ENCODE measurements around the gene ESM1.
"Not testable (repeated sequence)": the region's sequence is repeated elsewhere in the genome, so short reads cannot be mapped to it uniquely, and the experiment has no call there.

ESM1 gene, protein sequence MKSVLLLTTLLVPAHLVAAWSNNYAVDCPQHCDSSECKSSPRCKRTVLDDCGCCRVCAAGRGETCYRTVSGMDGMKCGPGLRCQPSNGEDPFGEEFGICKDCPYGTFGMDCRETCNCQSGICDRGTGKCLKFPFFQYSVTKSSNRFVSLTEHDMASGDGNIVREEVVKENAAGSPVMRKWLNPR

DNA sequence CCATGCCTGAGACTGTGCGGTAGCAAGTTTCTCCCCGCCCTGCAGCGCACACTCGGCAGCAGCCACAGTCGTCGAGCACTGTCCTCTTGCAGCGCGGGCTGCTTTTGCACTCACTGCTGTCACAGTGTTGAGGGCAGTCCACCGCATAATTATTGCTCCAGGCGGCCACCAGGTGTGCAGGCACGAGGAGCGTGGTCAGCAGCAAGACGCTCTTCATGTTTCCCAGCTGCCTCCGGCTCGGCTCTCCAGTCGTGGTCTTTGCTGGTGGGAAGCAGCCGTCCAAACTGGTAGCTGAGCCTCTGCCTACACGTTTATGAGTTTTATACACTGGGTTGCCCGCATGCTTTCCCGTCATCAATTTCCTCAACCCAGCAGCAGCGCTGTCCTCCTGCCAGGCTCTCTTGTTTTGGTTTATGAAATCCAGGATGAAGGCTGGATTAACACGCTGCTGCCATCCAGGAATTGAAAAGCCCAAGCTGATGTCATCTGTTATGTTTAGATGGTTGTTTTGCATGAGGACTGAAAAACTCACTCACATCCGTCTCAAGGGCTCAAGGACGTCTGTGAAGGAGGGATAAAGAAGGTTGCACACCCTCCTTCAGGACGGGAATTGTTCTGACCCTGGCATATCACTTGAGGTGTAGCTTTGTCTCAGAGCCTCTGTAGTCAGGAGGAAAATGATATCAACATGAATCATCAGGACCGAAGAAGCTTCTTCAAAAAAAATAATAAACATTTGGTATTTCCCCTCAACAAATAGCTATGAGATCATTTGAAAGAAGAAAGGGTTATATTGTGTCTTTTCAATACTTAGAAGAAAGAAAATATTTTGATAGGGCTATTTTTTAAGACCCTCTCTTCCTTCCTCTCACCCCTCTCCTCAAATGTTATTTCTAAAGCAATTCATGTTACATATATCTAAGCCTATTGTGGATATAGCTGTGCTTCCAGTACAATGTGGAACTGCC is at the start of gene ESM1:
TSS of gene ESM1 (minus strand) at position 293 of the 968 bp plus-strand sequence. CDS start at position 217, 76 bp downstream.
- DNase-seq: no peak

DNA sequence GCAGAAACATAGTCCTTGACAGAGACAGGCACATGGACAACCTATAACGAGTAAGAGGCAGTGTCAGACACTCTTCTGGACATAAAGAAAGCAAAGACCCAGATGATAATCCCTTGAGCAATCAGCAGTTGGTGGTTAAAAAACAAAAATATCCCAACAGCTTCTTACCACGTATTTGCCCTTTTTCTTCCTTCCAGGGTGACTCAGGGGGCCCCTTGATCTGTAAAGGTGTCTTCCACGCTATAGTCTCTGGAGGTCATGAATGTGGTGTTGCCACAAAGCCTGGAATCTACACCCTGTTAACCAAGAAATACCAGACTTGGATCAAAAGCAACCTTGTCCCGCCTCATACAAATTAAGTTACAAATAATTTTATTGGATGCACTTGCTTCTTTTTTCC is 48.2 kb upstream of the ESM1 start:
- no peak for DNase-seq

DNA sequence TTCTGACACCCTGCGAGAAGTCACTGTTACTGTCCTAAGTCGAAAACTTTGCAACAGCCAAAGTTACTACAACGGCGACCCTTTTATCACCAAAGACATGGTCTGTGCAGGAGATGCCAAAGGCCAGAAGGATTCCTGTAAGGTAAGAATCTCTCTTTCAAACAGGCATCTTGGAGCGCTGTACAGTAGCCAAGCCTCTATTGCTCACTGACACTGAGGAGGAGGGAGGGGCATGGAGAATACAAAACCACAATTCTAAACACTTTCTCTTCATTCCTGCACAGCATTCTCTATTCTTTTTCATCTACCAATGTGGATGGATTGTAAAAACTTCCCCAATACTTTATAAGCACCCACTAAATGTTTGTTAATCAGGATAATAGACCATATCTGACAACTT is 46.1 kb upstream of the ESM1 start:
- no peak for DNase-seq

DNA sequence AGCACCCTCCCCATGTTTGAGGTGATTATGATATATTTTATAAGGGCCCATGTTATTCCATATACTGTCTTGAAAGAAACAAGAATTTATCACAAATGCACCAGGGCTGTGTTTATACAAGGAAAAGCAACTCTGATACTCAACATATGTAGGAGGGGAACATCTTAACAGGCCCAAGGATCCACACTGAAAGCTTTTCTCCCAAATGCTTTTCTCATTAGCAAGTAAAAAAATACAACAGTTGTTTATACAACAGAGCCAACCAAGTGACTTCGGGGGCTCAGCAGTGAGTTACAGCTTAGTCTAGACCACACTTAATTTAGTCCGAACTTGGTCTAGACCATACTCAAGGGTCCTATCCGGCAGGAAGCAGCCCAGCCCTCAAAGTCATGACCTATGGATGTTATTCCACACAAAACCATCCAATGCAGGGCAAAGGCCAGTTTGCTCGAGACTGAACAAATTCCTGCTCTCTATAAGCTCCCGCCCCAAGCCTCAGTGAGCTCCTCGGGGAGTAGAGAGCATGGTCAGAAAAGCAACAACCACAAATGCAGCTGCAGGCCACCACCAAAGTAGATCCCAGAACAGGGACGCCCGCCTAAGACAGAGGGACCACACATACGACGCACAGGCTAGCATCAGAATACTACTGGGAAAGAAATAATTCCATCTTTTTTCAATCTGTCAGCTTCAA is 45.4 kb upstream of the ESM1 start:
- no peak for DNase-seq

DNA sequence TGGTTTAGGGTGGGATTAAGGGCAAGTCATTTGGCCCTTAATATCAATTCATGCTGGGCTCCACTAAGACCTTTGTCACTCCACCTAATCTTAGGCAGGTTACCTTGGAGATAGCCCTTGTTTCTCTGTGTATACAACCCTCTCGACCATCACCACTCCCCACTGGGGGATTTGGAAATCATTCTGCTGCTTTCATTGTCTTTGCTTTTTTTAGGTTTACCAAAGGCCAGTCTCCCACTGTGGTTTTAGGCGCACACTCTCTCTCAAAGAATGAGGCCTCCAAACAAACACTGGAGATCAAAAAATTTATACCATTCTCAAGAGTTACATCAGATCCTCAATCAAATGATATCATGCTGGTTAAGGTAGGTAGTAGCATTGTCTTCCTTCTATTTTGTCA is 44.8 kb upstream of the ESM1 start:
- no peak for DNase-seq

DNA sequence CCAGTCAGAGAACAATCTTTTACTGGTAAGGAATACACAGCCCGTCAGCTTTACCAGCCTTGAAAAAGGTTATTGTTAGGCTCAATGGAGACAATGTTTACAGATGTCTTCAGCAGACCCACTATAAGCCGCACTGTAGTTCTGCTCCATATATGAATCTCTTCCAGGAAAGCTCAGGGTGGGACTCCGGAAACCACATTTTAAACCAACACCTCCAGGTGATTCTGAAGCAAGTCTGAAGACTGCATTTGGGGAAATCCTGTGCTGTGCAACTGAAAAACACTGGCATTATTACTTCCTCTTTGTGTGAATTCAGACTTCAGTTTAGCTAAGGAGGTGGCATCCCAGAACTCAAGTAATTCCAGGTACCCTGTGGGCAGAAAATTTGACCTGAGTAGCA is 42.2 kb upstream of the ESM1 start:
- DNase-seq: no peak

DNA sequence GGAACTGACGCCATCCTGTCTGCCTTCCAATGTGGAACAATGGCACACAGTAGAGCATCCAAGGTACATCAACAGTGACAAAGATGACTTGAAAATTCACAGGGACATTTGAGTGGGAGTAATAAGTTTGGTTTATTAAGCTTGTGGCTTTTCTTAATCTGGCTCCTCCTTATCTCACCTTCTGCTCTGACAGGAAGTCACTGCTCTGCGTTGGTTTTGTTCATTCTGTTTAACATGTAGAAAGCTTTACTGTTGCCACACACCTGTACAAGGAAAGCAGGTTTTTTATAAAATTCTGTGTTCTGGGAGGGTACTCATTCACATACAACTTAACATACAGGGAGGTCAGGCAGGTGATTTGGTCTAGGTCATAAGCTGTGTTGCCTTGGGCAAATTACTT is 37.1 kb upstream of the ESM1 start:
- no peak for DNase-seq

DNA sequence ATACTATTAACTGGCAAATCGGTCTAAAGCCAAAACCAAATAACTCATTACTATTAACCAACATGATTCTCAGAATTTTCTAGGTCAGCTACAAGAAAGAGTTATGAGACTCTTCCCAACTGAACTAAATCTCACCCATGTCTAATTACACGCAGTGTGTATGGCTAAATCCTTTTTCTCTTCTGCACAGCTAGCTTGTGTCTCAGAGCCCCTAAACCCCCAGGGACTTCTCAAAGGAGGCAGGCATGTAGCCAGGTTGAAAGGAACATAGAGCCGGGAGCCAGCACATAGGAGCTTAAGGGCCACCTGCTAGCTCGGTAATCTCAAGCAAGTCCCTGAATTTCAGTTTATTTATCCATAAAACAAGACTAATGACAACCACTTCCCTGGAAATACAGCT is 36.4 kb upstream of the ESM1 start:
- DNase-seq: no peak

DNA sequence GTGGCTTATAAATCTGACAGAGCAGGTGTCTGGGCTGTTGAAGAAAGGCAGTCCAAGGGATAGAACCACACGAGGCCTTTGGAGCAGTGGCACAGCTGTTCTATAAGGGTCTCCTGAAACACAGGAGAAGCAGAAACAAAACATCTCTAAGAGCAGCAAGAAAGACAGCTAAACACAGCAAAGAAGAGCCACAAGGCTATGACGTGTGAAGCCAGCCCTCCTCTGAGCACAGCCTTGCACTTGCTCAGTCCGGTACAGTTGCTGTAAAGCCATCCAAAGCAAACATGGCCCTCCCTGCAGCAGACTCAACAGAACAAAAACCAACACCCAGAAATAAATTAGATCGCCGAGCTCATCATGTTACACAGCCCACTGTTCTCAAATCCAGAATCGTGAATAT is 36.0 kb upstream of the ESM1 start:
- no peak for DNase-seq

DNA sequence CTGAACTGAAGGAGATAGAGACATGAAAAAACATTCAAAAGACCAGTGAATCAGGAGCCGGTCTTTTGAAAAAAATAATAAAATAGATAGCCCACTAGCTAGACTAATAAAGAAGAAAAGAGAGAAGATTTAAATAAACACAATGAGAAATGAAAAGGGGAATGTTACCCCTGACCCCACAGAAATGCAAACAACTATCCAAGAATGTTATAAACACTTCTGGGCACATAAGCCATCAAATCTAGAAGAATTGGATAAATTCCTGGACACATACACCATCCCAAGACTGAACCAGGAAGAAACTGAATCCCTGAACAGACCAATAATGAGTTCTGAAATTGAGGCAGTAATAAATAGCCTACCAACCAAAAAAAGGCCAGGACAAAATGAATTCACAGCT is 24.8 kb upstream of the ESM1 start:
- not testable (repeated sequence) for DNase-seq

DNA sequence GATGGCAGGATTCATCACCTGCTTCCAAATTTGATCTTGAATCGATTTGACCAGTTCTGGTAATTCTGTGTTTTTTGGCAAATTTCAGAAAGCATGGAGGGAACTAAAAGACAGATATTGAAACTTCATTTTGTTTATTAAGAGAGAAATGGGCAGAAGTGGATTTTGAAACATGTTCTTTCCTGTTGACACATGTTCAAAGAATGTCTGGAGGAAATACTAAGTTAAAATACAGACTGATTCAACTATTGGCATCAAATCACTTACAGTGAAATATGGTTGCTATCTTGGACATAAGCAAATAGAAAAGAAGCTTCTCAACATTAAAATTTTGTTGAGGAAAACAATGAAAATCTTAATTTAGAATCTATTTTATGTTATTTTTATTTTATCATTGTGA is 19.3 kb upstream of the ESM1 start:
- no peak for DNase-seq

DNA sequence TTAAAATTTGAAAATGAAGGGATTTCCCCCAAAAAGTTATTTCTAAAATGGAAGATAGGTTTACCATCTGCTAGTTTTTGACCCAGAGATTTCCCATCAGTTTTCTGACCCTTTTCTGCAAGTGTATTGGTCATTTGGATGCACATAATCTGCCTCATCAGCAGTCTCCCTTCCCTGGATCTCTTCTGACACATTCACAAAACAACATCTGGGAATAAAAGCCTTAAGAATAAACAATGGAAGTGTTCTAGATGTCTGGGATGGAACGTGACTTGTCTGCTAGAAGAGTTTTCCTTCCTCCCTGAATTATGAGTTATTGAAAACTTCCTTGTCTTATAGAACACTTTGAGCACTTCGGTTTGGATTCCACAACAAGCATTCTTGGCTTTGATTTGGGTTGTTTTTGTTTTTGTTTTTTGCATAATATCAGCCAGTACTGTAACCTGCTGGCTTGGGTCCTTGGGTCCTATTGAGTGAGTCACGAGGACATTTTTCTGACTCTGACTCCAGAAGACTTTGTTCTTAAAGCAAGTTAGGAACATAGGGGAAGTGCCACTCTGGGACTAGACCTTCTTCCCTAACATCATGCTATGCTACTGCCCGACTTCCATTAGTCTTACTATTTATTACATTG is 18.2 kb upstream of the ESM1 start:
- DNase-seq: no peak

DNA sequence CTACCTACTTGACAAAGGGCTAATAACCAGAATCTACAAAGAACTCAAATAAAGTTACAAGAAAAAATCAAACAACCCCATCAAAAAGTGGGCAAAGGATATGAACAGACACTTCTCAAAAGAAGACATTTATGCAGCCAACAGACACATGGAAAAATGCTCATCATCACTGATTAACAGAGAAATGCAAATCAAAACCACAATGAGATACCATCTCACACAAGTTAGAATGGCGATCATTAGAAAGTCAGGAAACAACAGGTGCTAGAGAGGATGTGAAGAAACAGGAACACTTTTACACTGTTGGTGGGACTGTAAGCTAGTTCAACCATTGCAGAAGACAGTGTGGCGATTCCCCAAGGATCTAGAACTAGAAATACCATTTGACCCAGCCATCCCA is 16.8 kb upstream of the ESM1 start:
- DNase-seq: not testable (repeated sequence)

DNA sequence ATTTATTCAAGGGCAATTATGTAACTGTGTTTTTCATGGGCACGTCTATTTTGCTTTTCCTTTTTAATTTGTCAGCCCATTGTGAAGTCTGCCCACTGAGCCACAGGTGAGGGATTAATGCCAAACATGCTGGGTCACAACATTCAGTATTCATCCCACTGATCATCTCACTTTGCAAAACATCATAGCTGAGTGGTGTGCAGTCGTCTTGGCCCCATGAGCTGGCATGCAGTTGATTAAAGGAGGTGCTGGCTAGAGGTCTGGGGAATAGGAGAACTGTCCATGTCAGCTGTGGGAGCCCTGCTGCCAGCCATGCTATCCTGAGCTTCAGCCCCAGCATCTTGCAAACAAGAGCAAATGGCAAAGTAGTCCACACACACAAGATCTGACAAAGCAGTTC is 11.7 kb upstream of the ESM1 start:
- DNase-seq: no peak

DNA sequence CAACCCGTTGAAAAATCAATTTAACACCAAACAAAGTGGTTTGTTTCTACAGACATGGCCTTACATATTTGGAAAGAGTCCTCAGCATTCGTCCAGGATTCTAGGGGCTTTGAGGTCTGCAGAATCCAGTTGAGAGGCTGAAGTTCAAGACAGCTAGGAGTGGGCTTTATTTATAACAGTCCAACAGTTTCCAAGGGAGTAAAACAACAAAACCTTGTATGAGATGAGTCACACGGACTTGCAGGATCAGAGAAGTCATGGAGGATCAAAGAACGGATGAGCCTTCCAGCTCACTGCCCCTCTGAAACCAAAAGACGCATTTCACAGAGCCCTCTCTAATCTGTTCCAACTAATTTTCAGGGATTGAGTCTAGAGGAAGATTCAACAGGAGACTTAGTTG is 11.1 kb upstream of the ESM1 start:
- DNase-seq: no peak

DNA sequence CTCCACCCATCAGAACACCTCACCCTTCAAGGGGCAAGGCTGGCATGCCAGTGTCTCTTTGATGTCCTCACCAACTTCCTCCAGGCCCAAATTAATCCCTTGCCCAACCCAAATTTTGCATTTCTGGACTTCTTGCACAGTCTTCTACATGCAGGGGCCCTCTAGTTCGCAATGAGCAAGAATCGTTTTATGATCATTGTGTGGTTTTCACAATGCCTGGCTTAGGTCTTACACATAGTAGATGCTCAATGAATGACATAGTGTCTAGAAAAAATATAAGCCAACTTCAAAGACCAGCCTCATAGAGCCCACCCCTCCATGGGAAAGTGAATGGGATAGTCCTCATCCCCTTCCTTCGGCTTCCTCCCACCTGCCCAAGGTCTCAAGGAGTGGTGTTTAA is 9.8 kb upstream of the ESM1 start:
- no peak for DNase-seq

DNA sequence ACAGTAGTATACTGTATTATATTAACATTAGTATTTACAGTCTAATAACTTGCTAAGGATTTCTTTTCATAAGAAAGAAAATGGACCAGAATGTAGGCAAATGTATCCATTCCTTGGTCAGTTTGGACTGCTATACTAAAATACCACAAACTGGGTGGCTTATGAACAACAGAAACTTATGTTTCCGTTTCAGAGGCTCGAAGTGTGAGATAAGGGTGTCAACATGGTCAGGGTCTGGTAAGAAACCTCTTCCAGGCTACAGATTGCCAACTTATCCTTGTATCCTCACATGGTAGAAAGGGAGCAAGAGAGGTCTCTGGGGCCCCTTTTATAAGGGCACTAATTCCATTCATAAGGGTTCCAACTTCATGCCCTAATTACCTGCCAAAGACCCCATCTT is 9.2 kb upstream of the ESM1 start:
- DNase-seq: no peak

DNA sequence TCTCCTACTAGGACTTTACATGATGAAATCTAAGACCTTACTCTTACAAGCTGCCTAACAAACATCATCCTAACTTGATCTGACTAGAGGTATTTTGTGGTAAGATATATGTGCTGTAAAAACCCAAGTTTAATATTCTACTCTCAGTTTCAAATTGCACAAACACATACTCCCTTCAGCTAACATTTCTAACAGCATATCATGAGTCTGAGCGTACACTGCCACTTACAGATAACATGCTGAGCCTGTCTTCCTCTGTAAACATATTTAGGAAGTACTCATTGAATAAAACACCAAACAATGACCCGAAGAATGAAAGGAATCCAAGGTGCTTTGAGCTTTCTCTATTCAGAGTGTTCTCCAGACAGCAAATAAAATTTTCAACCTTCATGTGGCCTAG is 7.9 kb upstream of the ESM1 start:
- no peak for DNase-seq

DNA sequence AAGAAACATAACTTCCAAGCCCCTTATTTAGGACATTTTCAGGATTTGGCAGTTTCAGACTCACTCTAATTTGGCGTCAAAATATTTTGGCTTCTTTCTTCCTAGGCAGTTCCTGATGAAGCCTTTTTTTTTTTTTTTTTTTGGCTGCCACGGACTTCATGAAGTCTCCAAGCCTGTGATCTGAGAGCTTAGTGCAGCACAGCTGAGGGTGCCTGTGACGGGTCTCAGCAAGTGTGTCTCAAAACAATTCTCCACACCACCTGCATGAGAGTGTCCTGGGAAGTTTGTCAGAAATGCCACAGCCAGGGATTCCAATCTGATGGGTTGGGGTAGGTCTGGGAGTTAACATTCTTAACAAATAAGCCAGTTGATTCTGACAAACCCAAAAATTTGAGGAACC is 6.0 kb upstream of the ESM1 start:
- DNase-seq: no peak

DNA sequence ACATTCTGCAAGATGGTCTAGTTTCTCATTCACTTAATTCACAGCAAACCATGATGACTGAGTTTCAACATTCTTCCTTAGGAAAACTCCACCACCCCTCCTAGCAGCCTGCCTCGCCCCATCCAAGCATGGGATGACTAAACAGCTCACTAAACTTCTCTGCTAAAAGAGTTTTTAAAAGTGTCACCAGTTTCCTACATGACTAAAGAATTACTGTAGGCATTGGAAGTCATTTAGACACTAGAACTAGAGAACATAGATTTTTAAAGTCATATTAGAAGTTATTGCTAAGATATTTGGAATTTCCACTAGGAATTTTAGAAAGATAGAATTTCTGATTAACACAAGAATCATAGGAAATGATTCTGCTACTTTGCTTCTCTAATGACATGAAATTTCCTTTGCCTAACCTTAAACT is 5.5 kb upstream of the ESM1 start:
- DNase-seq: no peak

DNA sequence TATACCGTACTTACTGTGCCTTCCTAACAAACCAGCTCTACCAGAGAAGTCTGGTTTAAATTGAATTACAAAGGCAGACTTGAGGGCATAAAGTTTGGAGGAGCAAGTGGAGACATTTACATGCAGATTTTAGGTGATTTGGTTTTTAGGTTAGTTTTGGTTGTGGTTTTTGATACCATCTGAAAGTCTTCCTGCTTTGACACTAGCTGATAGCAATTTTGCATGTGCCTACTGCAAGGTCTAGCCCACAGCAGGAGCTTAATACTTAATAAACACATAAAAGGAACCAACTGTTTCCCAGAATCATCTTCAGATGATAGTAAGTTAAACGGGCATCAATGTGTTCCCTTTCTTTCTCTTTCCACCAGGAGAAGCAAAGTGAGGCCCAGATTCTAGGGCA is 3.4 kb upstream of the ESM1 start:
- DNase-seq: no peak

DNA sequence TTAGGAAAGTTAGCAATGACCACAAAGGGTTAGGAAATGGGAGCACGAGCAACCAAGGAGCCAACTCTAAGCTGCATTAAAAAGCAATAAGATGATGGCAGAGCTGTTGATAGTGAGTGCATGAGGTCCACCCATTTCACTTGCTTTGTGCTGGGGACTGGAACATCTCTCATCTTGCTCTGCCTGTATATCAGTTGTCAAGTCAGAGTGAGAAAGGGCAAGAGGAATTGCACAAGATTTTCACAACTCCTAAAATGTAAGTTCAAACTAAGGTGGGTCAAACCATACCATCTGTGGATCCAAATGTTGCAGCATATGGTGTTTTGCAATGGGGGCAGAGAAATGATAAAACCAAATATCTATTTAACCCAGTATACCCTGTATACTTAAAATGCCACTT is 2.8 kb upstream of the ESM1 start:
- no peak for DNase-seq

DNA sequence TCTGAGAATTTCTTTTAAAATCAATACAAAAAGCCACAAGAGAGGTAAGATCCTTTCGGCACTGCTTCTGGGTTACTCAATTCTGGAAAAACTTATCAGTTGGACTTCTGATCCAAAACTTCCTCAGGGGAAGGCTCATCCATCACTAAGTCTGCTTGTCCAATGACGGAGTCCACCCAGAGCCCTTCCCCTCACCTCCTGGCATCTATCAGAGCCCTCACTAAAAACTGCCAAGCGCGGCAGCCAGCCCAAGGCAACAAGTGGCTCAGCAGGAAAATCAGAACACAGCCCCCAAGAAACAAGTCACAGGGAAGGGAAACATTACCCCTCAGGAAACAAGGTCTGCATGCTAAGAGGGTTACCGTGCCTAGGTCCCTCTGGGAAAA is 869 bp upstream of the ESM1 start:
- DNase-seq: no peak

DNA sequence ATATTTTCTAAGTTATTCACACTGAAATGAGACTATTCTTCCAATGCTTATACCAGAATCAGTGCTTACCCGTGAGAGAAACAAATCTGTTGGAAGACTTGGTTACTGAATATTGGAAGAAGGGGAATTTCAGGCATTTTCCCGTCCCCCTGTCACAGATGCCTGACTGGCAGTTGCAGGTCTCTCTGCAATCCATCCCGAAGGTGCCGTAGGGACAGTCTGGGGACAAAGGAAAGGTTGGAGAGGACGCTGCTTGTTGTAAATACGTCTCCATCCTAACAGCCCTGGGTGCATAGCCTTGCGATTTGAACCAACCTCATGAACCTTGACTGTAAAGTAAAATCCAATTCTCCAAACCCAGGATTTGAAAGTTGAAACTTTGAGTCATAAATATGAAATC is 3.5 kb downstream of the ESM1 start:
- DNase-seq: no peak
